ENCODE measurements around the gene COL9A2.
"Not testable (repeated sequence)": the region's sequence is repeated elsewhere in the genome, so short reads cannot be mapped to it uniquely, and the experiment has no call there.

Gene COL9A2

GRCh38 chr1:40316595-40317393, at the start of gene COL9A2:
COL9A2 (minus strand) TSS chr1:40317286; CDS start chr1:40317197, 89 bp downstream.
- no peak for DNase-seq (ENCODE audit: low spot score)

- DNase-seq (ENCODE audit: low spot score) = peak; percentile 85
Observed at GRCh38 chr1:40363721-40364120, 46.6 kb upstream of the COL9A2 start.

GRCh38 chr1:40362699-40363098, 45.6 kb upstream of the COL9A2 start:
- no peak for DNase-seq (ENCODE audit: low spot score)

- no peak for DNase-seq (ENCODE audit: low spot score)
Observed at GRCh38 chr1:40362199-40362598, 45.1 kb upstream of the COL9A2 start.

GRCh38 chr1:40361637-40362036, 44.6 kb upstream of the COL9A2 start:
- no peak for DNase-seq (ENCODE audit: low spot score)

- DNase-seq (ENCODE audit: low spot score) = no peak
Observed at GRCh38 chr1:40361201-40361600, 44.1 kb upstream of the COL9A2 start.

- no peak for DNase-seq (ENCODE audit: low spot score)
Observed at GRCh38 chr1:40360631-40361030, 43.5 kb upstream of the COL9A2 start.

- no peak for DNase-seq (ENCODE audit: low spot score)
Observed at GRCh38 chr1:40357625-40358024, 40.5 kb upstream of the COL9A2 start.

- no peak for DNase-seq (ENCODE audit: low spot score)
Observed at GRCh38 chr1:40353082-40353481, 36.0 kb upstream of the COL9A2 start.

- DNase-seq (ENCODE audit: low spot score) = no peak
Observed at GRCh38 chr1:40352126-40352525, 35.0 kb upstream of the COL9A2 start.

GRCh38 chr1:40351124-40351523, 34.0 kb upstream of the COL9A2 start:
- DNase-seq (ENCODE audit: low spot score) = no peak

GRCh38 chr1:40350391-40350790, 33.3 kb upstream of the COL9A2 start:
- DNase-seq (ENCODE audit: low spot score) = no peak

GRCh38 chr1:40344597-40344996, 27.5 kb upstream of the COL9A2 start:
- peak; percentile 51 for DNase-seq (ENCODE audit: low spot score)

- not testable (repeated sequence) for DNase-seq (ENCODE audit: low spot score)
Observed at GRCh38 chr1:40342381-40342717, 25.3 kb upstream of the COL9A2 start.

- no peak for DNase-seq (ENCODE audit: low spot score)
Observed at GRCh38 chr1:40341491-40342380, 24.6 kb upstream of the COL9A2 start.

- no peak for DNase-seq (ENCODE audit: low spot score)
Observed at GRCh38 chr1:40339420-40340323, 22.6 kb upstream of the COL9A2 start.

- DNase-seq (ENCODE audit: low spot score) = peak; percentile 77
Observed at GRCh38 chr1:40338745-40339419, 21.8 kb upstream of the COL9A2 start.

GRCh38 chr1:40337443-40337842, 20.4 kb upstream of the COL9A2 start:
- DNase-seq (ENCODE audit: low spot score) = no peak

GRCh38 chr1:40332695-40333094, 15.6 kb upstream of the COL9A2 start:
- no peak for DNase-seq (ENCODE audit: low spot score)

GRCh38 chr1:40331403-40331802, 14.3 kb upstream of the COL9A2 start:
- DNase-seq (ENCODE audit: low spot score) = not testable (repeated sequence)

GRCh38 chr1:40318970-40319621, 2.0 kb upstream of the COL9A2 start:
- DNase-seq (ENCODE audit: low spot score) = no peak

Data from RKO (cell line).